ENCODE measurements around the gene RIPK3.

Gene RIPK3

DNA sequence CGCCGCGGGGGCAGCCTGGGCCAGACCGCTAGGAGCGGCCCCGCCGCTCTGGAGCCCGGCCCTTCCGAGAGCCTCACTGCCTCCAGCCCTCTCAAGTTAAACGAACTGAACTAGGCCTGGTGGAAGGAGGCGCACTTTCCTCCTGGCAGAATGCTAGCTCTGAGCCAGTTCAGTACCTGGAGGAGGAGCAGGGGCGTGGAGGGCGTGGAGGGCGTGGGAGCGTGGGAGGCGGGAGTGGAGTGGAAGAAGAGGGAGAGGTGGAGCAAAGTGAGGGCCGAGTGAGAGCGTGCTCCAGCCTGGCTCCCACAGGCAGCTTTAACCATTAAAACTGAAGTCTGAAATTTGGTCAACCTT is 23.2 kb downstream of the RIPK3 start (continued):
- TF ChIP-seq, protein P1, sequence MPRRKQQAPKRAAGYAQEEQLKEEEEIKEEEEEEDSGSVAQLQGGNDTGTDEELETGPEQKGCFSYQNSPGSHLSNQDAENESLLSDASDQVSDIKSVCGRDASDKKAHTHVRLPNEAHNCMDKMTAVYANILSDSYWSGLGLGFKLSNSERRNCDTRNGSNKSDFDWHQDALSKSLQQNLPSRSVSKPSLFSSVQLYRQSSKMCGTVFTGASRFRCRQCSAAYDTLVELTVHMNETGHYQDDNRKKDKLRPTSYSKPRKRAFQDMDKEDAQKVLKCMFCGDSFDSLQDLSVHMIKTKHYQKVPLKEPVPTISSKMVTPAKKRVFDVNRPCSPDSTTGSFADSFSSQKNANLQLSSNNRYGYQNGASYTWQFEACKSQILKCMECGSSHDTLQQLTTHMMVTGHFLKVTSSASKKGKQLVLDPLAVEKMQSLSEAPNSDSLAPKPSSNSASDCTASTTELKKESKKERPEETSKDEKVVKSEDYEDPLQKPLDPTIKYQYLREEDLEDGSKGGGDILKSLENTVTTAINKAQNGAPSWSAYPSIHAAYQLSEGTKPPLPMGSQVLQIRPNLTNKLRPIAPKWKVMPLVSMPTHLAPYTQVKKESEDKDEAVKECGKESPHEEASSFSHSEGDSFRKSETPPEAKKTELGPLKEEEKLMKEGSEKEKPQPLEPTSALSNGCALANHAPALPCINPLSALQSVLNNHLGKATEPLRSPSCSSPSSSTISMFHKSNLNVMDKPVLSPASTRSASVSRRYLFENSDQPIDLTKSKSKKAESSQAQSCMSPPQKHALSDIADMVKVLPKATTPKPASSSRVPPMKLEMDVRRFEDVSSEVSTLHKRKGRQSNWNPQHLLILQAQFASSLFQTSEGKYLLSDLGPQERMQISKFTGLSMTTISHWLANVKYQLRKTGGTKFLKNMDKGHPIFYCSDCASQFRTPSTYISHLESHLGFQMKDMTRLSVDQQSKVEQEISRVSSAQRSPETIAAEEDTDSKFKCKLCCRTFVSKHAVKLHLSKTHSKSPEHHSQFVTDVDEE (CRISPR knock-in tag; IDR thresholded peaks at IDR 0.05) = no peak
- TF ChIP-seq ZFP30 (CRISPR knock-in tag; IDR thresholded peaks at IDR 0.05) = no peak
- TF ChIP-seq ISL1 (CRISPR knock-in tag; IDR thresholded peaks at IDR 0.05) = no peak
- TF ChIP-seq ARNTL (CRISPR knock-in tag; IDR thresholded peaks at IDR 0.05; ENCODE audit: borderline replicate concordance, low read depth) = no peak
- TF ChIP-seq CREB5 (CRISPR knock-in tag; IDR thresholded peaks at IDR 0.05; ENCODE audit: low read depth) = no peak
- TF ChIP-seq ESRRG (CRISPR knock-in tag; IDR thresholded peaks at IDR 0.05) = no peak
- TF ChIP-seq SNAI2 (CRISPR knock-in tag; IDR thresholded peaks at IDR 0.05) = no peak
- no peak for TF ChIP-seq ZNF565 (CRISPR knock-in tag; conservative IDR thresholded peaks at IDR 0.05; ENCODE audit: low read depth)

DNA sequence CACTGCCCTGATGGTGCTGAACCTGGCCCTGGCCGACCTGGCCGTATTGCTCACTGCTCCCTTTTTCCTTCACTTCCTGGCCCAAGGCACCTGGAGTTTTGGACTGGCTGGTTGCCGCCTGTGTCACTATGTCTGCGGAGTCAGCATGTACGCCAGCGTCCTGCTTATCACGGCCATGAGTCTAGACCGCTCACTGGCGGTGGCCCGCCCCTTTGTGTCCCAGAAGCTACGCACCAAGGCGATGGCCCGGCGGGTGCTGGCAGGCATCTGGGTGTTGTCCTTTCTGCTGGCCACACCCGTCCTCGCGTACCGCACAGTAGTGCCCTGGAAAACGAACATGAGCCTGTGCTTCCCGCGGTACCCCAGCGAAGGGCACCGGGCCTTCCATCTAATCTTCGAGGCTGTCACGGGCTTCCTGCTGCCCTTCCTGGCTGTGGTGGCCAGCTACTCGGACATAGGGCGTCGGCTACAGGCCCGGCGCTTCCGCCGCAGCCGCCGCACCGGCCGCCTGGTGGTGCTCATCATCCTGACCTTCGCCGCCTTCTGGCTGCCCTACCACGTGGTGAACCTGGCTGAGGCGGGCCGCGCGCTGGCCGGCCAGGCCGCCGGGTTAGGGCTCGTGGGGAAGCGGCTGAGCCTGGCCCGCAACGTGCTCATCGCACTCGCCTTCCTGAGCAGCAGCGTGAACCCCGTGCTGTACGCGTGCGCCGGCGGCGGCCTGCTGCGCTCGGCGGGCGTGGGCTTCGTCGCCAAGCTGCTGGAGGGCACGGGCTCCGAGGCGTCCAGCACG is 23.8 kb downstream of the RIPK3 start:
- TF ChIP-seq ZNF70 (CRISPR knock-in tag; IDR thresholded peaks at IDR 0.05) = no peak
- TF ChIP-seq ZNF8 (CRISPR knock-in tag; IDR thresholded peaks at IDR 0.05) = no peak
- no peak for TF ChIP-seq RARB (CRISPR knock-in tag; IDR thresholded peaks at IDR 0.05)
- no peak for TF ChIP-seq PPARA (CRISPR knock-in tag; IDR thresholded peaks at IDR 0.05; ENCODE audit: borderline replicate concordance)
- ATAC-seq = no peak

- no peak for TF ChIP-seq OSR1 (CRISPR knock-in tag; IDR thresholded peaks at IDR 0.05)
- ATAC-seq = no peak
Observed at GRCh38 chr14:24315243-24315806, 24.5 kb downstream of the RIPK3 start.

DNA sequence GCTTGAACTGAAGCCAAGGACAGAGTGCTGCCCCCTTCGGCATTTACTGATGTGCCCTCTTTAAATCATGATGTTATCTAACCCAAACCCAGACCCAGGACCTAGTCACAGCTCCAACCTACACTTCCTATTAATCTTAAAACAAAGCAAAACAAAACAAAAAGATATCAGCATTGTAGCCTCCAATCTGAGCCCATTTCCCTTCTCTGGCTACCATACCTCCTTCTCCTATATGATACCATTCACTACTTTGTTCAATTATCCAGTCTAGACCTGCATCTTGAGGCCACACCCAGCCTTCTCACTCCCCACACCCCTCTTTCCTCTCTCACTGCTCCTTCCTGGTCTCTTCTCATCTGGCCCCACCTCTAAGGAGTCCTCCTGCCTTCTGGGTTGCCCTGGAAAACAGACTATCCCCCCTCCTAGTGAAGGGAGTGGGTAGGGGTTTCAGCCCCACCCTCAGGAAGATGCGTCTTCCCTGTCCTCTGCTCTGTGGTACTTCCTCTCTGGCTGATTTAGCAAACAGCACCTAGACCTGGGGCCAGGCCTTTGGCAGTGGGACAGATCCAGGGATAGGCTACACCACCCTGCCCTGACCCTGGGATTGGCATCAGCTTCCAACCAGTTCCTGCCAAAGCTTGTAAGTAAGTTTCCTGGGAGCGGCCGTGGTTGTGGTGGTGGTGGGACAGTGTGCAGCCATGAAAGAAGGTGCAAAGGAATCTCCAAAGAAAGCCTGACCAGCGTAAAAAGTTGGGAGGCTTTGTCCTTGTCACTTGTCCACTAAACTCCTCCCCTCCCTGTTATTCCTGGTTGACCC is 25.2 kb downstream of the RIPK3 start:
- TF ChIP-seq PPARA (CRISPR knock-in tag; IDR thresholded peaks at IDR 0.05; ENCODE audit: borderline replicate concordance) (no peak), ZNF8 (CRISPR knock-in tag; IDR thresholded peaks at IDR 0.05) (no peak), CREB5 (CRISPR knock-in tag; IDR thresholded peaks at IDR 0.05; ENCODE audit: low read depth) (no peak), SNAI2 (CRISPR knock-in tag; IDR thresholded peaks at IDR 0.05) (no peak)
- ATAC-seq = no peak

- no peak for ATAC-seq
- TF ChIP-seq ZC3H10 (CRISPR knock-in tag; IDR thresholded peaks at IDR 0.05) = no peak
- TF ChIP-seq ZNF70 (CRISPR knock-in tag; IDR thresholded peaks at IDR 0.05) = no peak
- no peak for TF ChIP-seq ZNF8 (CRISPR knock-in tag; IDR thresholded peaks at IDR 0.05)
- no peak for TF ChIP-seq ESRRG (CRISPR knock-in tag; IDR thresholded peaks at IDR 0.05)
- no peak for TF ChIP-seq GLIS3 (CRISPR knock-in tag; IDR thresholded peaks at IDR 0.05)
- no peak for TF ChIP-seq POU6F1 (CRISPR knock-in tag; IDR thresholded peaks at IDR 0.05; ENCODE audit: borderline replicate concordance, low read depth)
- no peak for TF ChIP-seq RARB (CRISPR knock-in tag; IDR thresholded peaks at IDR 0.05)
Observed at GRCh38 chr14:24313913-24314312, 25.9 kb downstream of the RIPK3 start.
